GM23248 (cell line): Measurements from ENCODE around the gene SNRNP27. TPM values are rescaled to one million over a fixed set of nuclear protein-coding genes. Genes with fewer than 3 reads are reported as not detected.

Experiments used
- DNase-seq: peaks from one replicate; pipeline ENCODE4 v3.0.0-alpha.2; 2015
- H2AFZ ChIP-seq: fragments of 200-600 bp; sonication (generic); 2 replicates; pipeline ENCODE4 v1.6.1; 2016; ENCODE audit warnings: antibody characterized with exemption
- H3F3A ChIP-seq: fragments of 200-600 bp; sonication (generic); 2 replicates; pipeline ENCODE4 v1.6.1; 2016; ENCODE audit warnings: mild to moderate bottlenecking, antibody characterized with exemption, mixed run types; ENCODE audit not compliant: insufficient read depth
- H3K27ac ChIP-seq: fragments of 200-600 bp; sonication (generic); 2 replicates; pipeline ENCODE4 v1.5.1; 2016; ENCODE audit warnings: mild to moderate bottlenecking
- H3K27me3 ChIP-seq: fragments of 200-600 bp; sonication (generic); replicated peaks from 2 replicates; pipeline ENCODE4 v1.6.1; 2016; ENCODE audit warnings: mild to moderate bottlenecking; ENCODE audit not compliant: insufficient read depth
- H3K36me3 ChIP-seq: fragments of 200-600 bp; sonication (generic); 2 replicates; pipeline ENCODE4 v1.6.1; 2016; ENCODE audit warnings: low read depth, mild to moderate bottlenecking
- H3K4me1 ChIP-seq: fragments of 200-600 bp; sonication (generic); 2 replicates; pipeline ENCODE4 v1.6.1; 2016; ENCODE audit warnings: mild to moderate bottlenecking; ENCODE audit not compliant: insufficient read depth
- H3K4me2 ChIP-seq: fragments of 200-600 bp; sonication (generic); one replicate; pipeline ENCODE4 v1.6.1; 2016; ENCODE audit warnings: mild to moderate bottlenecking; ENCODE audit not compliant: unreplicated experiment
- H3K4me3 ChIP-seq: fragments of 200-600 bp; sonication (generic); 2 replicates; pipeline ENCODE4 v1.5.1; 2016; ENCODE audit warnings: mild to moderate bottlenecking
- H3K79me2 ChIP-seq: fragments of 200-600 bp; sonication (generic); 2 replicates; pipeline ENCODE4 v1.6.1; 2016; ENCODE audit warnings: mild to moderate bottlenecking; ENCODE audit not compliant: insufficient read depth
- H3K9ac ChIP-seq: fragments of 200-600 bp; sonication (generic); 2 replicates; pipeline ENCODE4 v1.6.1; 2016; ENCODE audit warnings: mild to moderate bottlenecking
- H3K9me2 ChIP-seq: fragments of 200-600 bp; sonication (generic); 2 replicates; pipeline ENCODE4 v1.6.1; 2016; ENCODE audit warnings: mixed run types, mild to moderate bottlenecking, moderate library complexity; ENCODE audit not compliant: insufficient read depth
- H3K9me3 ChIP-seq: fragments of 200-600 bp; sonication (generic); one replicate; pipeline ENCODE4 v1.6.1; 2017; ENCODE audit warnings: low read depth
- H4K20me1 ChIP-seq: fragments of 200-600 bp; sonication (generic); 2 replicates; pipeline ENCODE4 v1.6.0; 2016; ENCODE audit not compliant: insufficient read depth
- EZH2 ChIP-seq: fragments of 200-600 bp; sonication (generic); IDR thresholded peaks from 2 replicates; pipeline ENCODE4 v1.6.1; 2018; ENCODE audit warnings: antibody characterized with exemption, mild to moderate bottlenecking; ENCODE audit not compliant: insufficient read depth, poor library complexity, severe bottlenecking
- EZH2phosphoT487 ChIP-seq: fragments of 200-600 bp; sonication (generic); IDR thresholded peaks from 2 replicates; pipeline ENCODE4 v1.6.1; 2018; ENCODE audit warnings: antibody characterized with exemption, moderate library complexity, mild to moderate bottlenecking, low read depth; ENCODE audit not compliant: insufficient read depth
- WGBS, 2 experiments: methylation state at CpG; one replicate each; pipeline ENCODE4 v1.1.6; 2015 to 2017; ENCODE audit warnings: low lambda C conversion rate in 2 of 2, low coverage in 1 of 2; ENCODE audit errors: missing lambda C conversion rate in 2 of 2; 5-methylcytosine and 5-hydroxymethylcytosine counted together
- in situ Hi-C: fragments of 300-500 bp; cut with MboI; formaldehyde crosslinking; loops from 2 replicates; pipeline ENCODE4 v1.15.0; 2020
- polyA plus RNA-seq: library from polyadenylated mRNA; unstranded; fragments of >200 nt; fragmentation: Nextera tagmentation; extraction: Ambion mirVana; gene quantifications from 2 replicates; pipeline ENCODE4 v1.2.1, GENCODE V29; 2016
- total RNA-seq: library from RNA; depleted of rRNA; stranded (reverse); fragments of >200 nt; shearing (Covaris generic); gene quantifications from 2 replicates; pipeline ENCODE4 v1.2.3, GENCODE V29; 2014

Gene SNRNP27
- total and polyA plus RNA-seq, 2 experiments from 2014 or later: 46.8 to 85.9 TPM

DNA sequence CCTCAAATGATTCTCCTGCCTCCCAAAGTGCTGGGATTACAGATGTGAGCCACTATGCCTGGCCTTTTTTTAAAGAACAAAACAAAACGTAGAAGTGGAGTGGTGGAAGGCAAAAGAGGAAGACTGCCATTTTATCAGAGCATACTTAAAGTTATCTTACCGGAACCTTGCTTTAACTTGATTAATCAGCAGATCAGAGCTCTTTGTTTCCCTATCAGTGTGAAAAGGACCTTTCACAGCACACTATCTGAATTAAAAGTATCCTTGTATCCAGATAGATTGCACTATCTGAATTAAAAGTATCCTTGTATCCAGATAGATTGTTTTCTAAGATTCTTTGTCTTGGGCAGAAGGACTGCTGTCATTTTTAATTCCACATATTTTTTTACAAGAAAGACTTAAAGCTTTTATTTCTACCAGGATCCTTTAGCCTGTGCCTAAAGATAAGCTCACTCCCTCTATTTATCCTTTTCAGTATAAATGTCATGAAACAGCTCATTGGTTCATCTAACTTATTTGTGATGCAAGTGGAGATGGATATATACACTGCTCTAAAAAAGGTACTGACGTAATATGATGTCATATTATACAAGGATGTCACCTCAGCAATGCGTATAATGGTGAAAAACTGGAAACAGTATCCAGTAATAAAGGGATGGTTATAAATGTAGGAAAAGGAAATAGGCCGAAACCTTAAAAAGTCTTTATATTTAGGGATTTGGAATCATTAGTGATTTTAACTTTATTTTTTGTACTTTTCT, 46.5 kb upstream of the SNRNP27 start:
- peaks cover 27% of the 10 kb centered on the region for H3K36me3 ChIP-seq
- no peak overlapping the region for H3K4me2 ChIP-seq
- H3K4me1 ChIP-seq: no peaks in the 10 kb centered on the region
- H3K9me2 ChIP-seq: no peaks in the 10 kb centered on the region
- no peak overlapping the region for H2AFZ ChIP-seq
- no peak for DNase-seq
- no peak for TF ChIP-seq EZH2phosphoT487
- no peak for TF ChIP-seq EZH2
- H3F3A ChIP-seq: no peaks in the 10 kb centered on the region
- no peaks in the 10 kb centered on the region for H3K27me3 ChIP-seq
- in situ Hi-C loops: no loop called here
- no peak overlapping the region for H3K27ac ChIP-seq
- H4K20me1 ChIP-seq: no peaks in the 10 kb centered on the region
- WGBS, 2 experiments: 81 to 85% methylated on average over 5 of the region's 5 CpGs
- no peaks in the 10 kb centered on the region for H3K79me2 ChIP-seq
- H3K9ac ChIP-seq: no peak overlapping the region
- no peak overlapping the region for H3K4me3 ChIP-seq
- no peaks in the 10 kb centered on the region for H3K9me3 ChIP-seq

DNA sequence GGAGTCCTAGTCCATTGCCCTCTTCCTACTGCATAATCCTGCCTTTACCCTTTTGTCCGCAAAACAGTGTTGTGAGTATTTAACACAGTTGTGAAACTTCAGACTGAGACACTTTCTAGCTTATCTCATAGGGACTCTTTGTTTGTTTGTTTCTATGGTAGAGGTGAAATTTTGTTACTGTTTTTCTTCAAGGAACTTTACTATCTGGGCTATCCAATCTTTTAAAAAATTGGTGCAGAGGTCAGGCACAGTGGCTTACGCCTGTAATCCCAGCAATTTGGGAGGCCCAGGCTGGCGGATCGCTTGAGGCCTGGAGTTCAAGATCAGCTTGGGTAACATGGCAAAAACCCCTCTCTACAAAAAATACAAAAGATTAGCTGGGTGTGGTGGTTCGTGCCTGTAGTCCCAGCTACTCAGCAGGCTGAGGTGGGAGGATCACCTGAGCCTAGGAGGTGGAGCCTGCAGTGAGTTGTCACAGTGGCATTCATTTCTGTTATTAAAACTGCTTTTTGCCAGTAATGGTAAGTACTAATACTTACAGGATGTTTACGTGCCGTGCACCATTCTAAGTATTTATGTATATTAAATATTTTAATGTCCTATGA, 45.5 kb upstream of the SNRNP27 start:
- Histone ChIP-seq H3K27me3 (no peaks in the 10 kb centered on the region), H3K79me2 (no peaks in the 10 kb centered on the region), H3K4me1 (no peaks in the 10 kb centered on the region), H3K9ac (no peak overlapping the region), H3K4me3 (no peak overlapping the region), H2AFZ (no peak overlapping the region), H3K27ac (no peak overlapping the region), H3F3A (no peaks in the 10 kb centered on the region), H3K9me3 (no peaks in the 10 kb centered on the region), H3K4me2 (no peak overlapping the region), H4K20me1 (no peaks in the 10 kb centered on the region), H3K36me3 (peaks cover 29% of the 10 kb centered on the region), H3K9me2 (no peaks in the 10 kb centered on the region)
- 82 to 85% methylated on average over 7 of the region's 7 CpGs for WGBS, 2 experiments
- no peak for DNase-seq
- TF ChIP-seq EZH2phosphoT487 (no peak), EZH2 (no peak)
- in situ Hi-C loops: no loop called here

DNA sequence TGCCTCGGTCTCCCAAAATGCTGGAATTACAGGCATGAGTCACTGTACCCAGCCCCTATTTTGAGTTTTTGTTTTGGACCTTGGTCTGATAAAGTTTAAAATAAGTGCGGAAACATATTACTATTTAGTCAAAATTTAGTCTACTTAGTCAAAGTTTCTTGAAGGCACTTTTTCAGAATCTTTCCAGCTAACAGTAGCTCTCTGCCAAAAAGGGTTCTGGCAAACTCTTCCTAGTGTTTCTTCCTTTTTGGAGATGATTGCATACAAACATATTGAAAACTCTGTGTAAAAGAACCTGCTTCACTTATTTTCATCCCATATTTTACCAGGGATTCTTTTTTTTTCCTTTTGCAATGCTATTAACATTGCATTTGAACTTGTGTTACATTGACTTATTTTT, 35.5 kb upstream of the SNRNP27 start:
- no peaks in the 10 kb centered on the region for H3K79me2 ChIP-seq
- H3K9me2 ChIP-seq: no peaks in the 10 kb centered on the region
- no peaks in the 10 kb centered on the region for H4K20me1 ChIP-seq
- H3K36me3 ChIP-seq: 0 out of 2 replicates have a peak, but pooled peaks cover 8% of the 10 kb centered on the region
- TF ChIP-seq EZH2 (no peak), EZH2phosphoT487 (no peak)
- H2AFZ ChIP-seq: no peak overlapping the region
- no peaks in the 10 kb centered on the region for H3K4me1 ChIP-seq
- H3K4me2 ChIP-seq: no peak overlapping the region
- 100% methylated on average over 2 of the region's 2 CpGs for WGBS, 2 experiments
- in situ Hi-C loops: no loop called here
- no peak overlapping the region for H3K27ac ChIP-seq
- H3K9ac ChIP-seq: no peak overlapping the region
- no peaks in the 10 kb centered on the region for H3K27me3 ChIP-seq
- H3K4me3 ChIP-seq: no peak overlapping the region
- no peaks in the 10 kb centered on the region for H3K9me3 ChIP-seq
- no peak for DNase-seq
- H3F3A ChIP-seq: no peaks in the 10 kb centered on the region

DNA sequence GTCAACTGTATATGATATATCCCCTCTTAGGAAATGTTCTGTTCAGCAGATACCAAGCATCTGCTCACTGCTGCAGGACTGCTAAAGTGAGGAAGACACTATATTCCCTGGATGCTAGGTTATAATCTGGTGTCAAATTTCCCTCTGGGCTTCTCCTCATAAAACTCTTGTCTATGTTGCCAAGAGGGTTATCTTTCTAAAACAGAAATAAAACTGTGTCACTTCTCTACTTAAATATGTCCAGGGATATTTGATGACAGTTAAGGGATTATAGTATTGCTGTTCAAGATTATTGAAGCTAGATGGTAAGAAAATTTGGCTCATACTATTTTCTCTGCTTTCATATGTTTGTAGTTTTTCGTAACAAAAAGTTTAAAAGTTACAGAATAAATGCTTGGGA, 30.5 kb upstream of the SNRNP27 start:
- H3K9ac ChIP-seq: no peak overlapping the region
- no peaks in the 10 kb centered on the region for H3F3A ChIP-seq
- TF ChIP-seq EZH2phosphoT487: no peak
- no peak for TF ChIP-seq EZH2
- no peaks in the 10 kb centered on the region for H3K9me2 ChIP-seq
- H3K79me2 ChIP-seq: no peaks in the 10 kb centered on the region
- peaks cover 19% of the 10 kb centered on the region; the same call in 1 of the 2 replicates for H3K36me3 ChIP-seq
- no peak overlapping the region for H3K4me3 ChIP-seq
- no peak overlapping the region for H3K27ac ChIP-seq
- H3K4me1 ChIP-seq: no peaks in the 10 kb centered on the region
- H2AFZ ChIP-seq: no peak overlapping the region
- no peak overlapping the region for H3K4me2 ChIP-seq
- no peaks in the 10 kb centered on the region for H3K27me3 ChIP-seq
- H4K20me1 ChIP-seq: no peaks in the 10 kb centered on the region
- in situ Hi-C loops: no loop called here
- WGBS, 2 experiments: 79 to 93% methylated on average over 1 of the region's 1 CpG
- H3K9me3 ChIP-seq: no peaks in the 10 kb centered on the region
- no peak for DNase-seq
